ENCODE data around the gene GP1BA.

- no peak for TF ChIP-seq POLR2A (IDR thresholded peaks at IDR 0.05; ENCODE audit: control extremely low read depth in 1 of 2, low read depth in 2 of 2, low read length in 2 of 2)
- no peak for TF ChIP-seq E2F6 (IDR thresholded peaks at IDR 0.05)
- TF ChIP-seq CTCF (IDR thresholded peaks at IDR 0.05; ENCODE audit: control extremely low read depth in 1 of 3, insufficient read depth in 1 of 3, low read depth in 1 of 3, low read length in 3 of 3) = no peak
- TF ChIP-seq POLR2AphosphoS5 (IDR thresholded peaks at IDR 0.05; ENCODE audit: low read depth, low read length) = no peak
Observed at GRCh38 chr17:4901648-4902344, 30.3 kb upstream of the GP1BA start.
